SU-DHL-6 (cell line): ENCODE measurements around the gene CACNA1C.

Source experiments
- CTCF ChIP-seq: fragments of 200-600 bp; sonication (generic); IDR thresholded peaks from one replicate; pipeline ENCODE4 v1.5.1; 2017; ENCODE audit warnings: antibody characterized with exemption, mild to moderate bottlenecking, low read length, moderate library complexity; ENCODE audit not compliant: insufficient read depth, poor library complexity, severe bottlenecking
- EZH2phosphoT487 ChIP-seq: fragments of 200-600 bp; sonication (generic), shearing (Covaris generic); conservative IDR thresholded peaks from 2 replicates; pipeline ENCODE4 v1.6.1; 2018; ENCODE audit warnings: mild to moderate bottlenecking, antibody characterized with exemption, low read length, moderate library complexity, mixed read lengths

- no peak for TF ChIP-seq EZH2phosphoT487
- TF ChIP-seq CTCF = no peak
These were observed 540.3 kb downstream of the CACNA1C start for GRCh38 chr12:2593045-2593444.
